K562 (cell line): Measurements from ENCODE around the gene KASH5. TPM values are rescaled to one million over a fixed set of nuclear protein-coding genes. Genes with fewer than 3 reads are reported as not detected.

Experiments
- ARID2 ChIP-seq: fragments of 450-650 bp; IDR thresholded peaks from 2 replicates; pipeline ENCODE4 v1.6.1; 2017; ENCODE audit warnings: antibody characterized with exemption, mild to moderate bottlenecking
- BHLHE40 ChIP-seq: IDR thresholded peaks from 2 replicates; pipeline ENCODE4 v1.6.1; 2011; ENCODE audit warnings: low read length, improper control_type of control experiment
- CSDE1 ChIP-seq, 2 experiments: fragments of 450-650 bp; IDR thresholded peaks; 2 replicates each; pipeline ENCODE4 v1.6.1; 2016; ENCODE audit warnings: mild to moderate bottlenecking in 1 of 2
- E2F1 ChIP-seq: sonication (generic); formaldehyde crosslinking; IDR thresholded peaks from 2 replicates; pipeline ENCODE4 v1.8.1; 2023; ENCODE audit warnings: mild to moderate bottlenecking, missing genetic modification reagents, moderate library complexity
- ETS2 ChIP-seq: IDR thresholded peaks from 2 replicates; pipeline ENCODE4 v1.6.1; 2016; ENCODE audit warnings: borderline replicate concordance, missing genetic modification characterization, mild to moderate bottlenecking, moderate library complexity, missing compliant biosample characterization; ENCODE audit not compliant: poor library complexity, severe bottlenecking
- FOXP1 ChIP-seq: sonication (generic); formaldehyde crosslinking; IDR thresholded peaks from 2 replicates; pipeline ENCODE4 v1.8.0; 2022; ENCODE audit warnings: mild to moderate bottlenecking, missing genetic modification reagents
- HLTF ChIP-seq: fragments of 450-650 bp; IDR thresholded peaks from 2 replicates; pipeline ENCODE4 v1.6.1; 2016
- HMGXB4 ChIP-seq: sonication (generic); formaldehyde crosslinking; IDR thresholded peaks from 2 replicates; pipeline ENCODE4 v1.8.1; 2023; ENCODE audit warnings: mild to moderate bottlenecking, missing genetic modification reagents
- HNRNPH1 ChIP-seq: fragments of 200-400 bp; formaldehyde crosslinking; optimal IDR thresholded peaks from 2 replicates; pipeline ENCODE3; 2017; ENCODE audit warnings: low read depth, mild to moderate bottlenecking, low read length, moderate library complexity
- KLF16 ChIP-seq: IDR thresholded peaks from 2 replicates; pipeline ENCODE4 v1.6.1; 2016; ENCODE audit warnings: antibody characterized with exemption
- MBD1 ChIP-seq: fragments of 250-450 bp; sonication (Bioruptor Pico); IDR thresholded peaks from 2 replicates; pipeline ENCODE4 v1.8.0; 2022; ENCODE audit warnings: inconsistent platforms
- TOE1 ChIP-seq, 2 experiments: fragments of 450-650 bp in 1 of 2; sonication (generic) in 1 of 2; formaldehyde crosslinking in 1 of 2; IDR thresholded peaks; 2 replicates each; pipeline versions ENCODE4 v1.7.1 to v1.8.0; 2016 to 2022; ENCODE audit warnings: borderline replicate concordance in 2 of 2, mild to moderate bottlenecking in 2 of 2, antibody characterized with exemption in 1 of 2, inconsistent platforms in 1 of 2, low read depth in 1 of 2, missing genetic modification reagents in 1 of 2, moderate library complexity in 1 of 2
- UBTF ChIP-seq, 2 experiments: IDR thresholded peaks; 2 replicates each; pipeline ENCODE4 v1.6.1; 2012; ENCODE audit warnings: improper control_type of control experiment in 2 of 2, low read depth in 2 of 2, low read length in 2 of 2, borderline replicate concordance in 1 of 2
- ZNF280B ChIP-seq: fragments of 250-450 bp; sonication (Bioruptor Pico); IDR thresholded peaks from 2 replicates; pipeline ENCODE4 v1.5.1; 2021; ENCODE audit warnings: mild to moderate bottlenecking
- ZNF655 ChIP-seq: fragments of 250-450 bp; sonication (Bioruptor Pico); IDR thresholded peaks from 2 replicates; pipeline ENCODE4 v1.5.0; 2021
- polyA plus RNA-seq, 8 experiments: library from polyadenylated mRNA; depleted of rRNA in 4 of 8; stranded (reverse) in 5 of 8; unstranded in 3 of 8; fragments of >200 nt; fragmentation: Nextera tagmentation in 2 of 8; fragmentation: Illumina TruSeq in 1 of 8; extraction: Ambion mirVana in 2 of 8; extraction: Trizol in 1 of 8; gene quantifications; 2 replicates each; pipeline versions ENCODE4 v1.2.1 to v1.2.3, GENCODE V29; 2011 to 2014; ENCODE audit warnings: inconsistent platforms in 1 of 8, missing spikeins in 1 of 8
- total RNA-seq, 7 experiments: library from RNA; depleted of rRNA in 6 of 7; stranded (reverse); fragments of >200 nt in 6 of 7; fragmentation: Illumina TruSeq in 2 of 7; extraction: Trizol in 2 of 7; gene quantifications; 2 replicates each; pipeline versions ENCODE4 v1.2.1 to v1.2.3, GENCODE V29; 2011 to 2021; ENCODE audit warnings: low replicate concordance in 1 of 7

KASH5 gene
- total and polyA plus RNA-seq, 9 of the 15 experiments (the other 6 are each of a cell fraction or from before 2014, with no cell fraction given), result 0.07 to 0.84 (median 0.34) TPM; not detected in 1

- TF ChIP-seq UBTF (IDR thresholded peaks at IDR 0.05; ENCODE audit: borderline replicate concordance in 1 of 2, low read depth in 2 of 2, low read length in 2 of 2), result 0 out of 4 replicates have a peak, but pooled peaks of 1 of the 2 experiments have one; percentile 29
- TF ChIP-seq KLF16, result 0 out of 2 replicates have a peak, but pooled peaks have one; percentile 34
- TF ChIP-seq TOE1 (IDR thresholded peaks at IDR 0.05; ENCODE audit: borderline replicate concordance), result peak; percentile 74
- TF ChIP-seq TOE1 (CRISPR knock-in tag; IDR thresholded peaks at IDR 0.05; ENCODE audit: borderline replicate concordance, low read depth), result no peak
- TF ChIP-seq HLTF, result peak; percentile 95; the same call in 1 of the 2 replicates
- 0 out of 2 replicates have a peak, but pooled peaks have one; percentile 11 for TF ChIP-seq BHLHE40
- no peak for TF ChIP-seq FOXP1 (CRISPR knock-in tag)
- TF ChIP-seq ZNF655 (CRISPR knock-in tag), result no peak
- no peak for TF ChIP-seq ZNF280B
- TF ChIP-seq E2F1, result no peak
- TF ChIP-seq HMGXB4 (CRISPR knock-in tag), result no peak
- no peak for TF ChIP-seq ETS2 (tag)
- no peak for TF ChIP-seq MBD1 (CRISPR knock-in tag)
- peak; percentile 98 for TF ChIP-seq ARID2
- no peak for TF ChIP-seq HNRNPH1
- TF ChIP-seq CSDE1 (IDR thresholded peaks at IDR 0.05), result 0 out of 4 replicates have a peak, but pooled peaks of 1 of the 2 experiments have one; percentile 82
These were observed 3.7 kb downstream of the KASH5 start (continued) for GRCh38 chr19:49391581-49392399.
